ELF-1 (cell line): ENCODE measurements around the gene AACS.

Experiments used
- DNase-seq: peaks from one replicate; pipeline ENCODE4 v3.0.0-alpha.2; 2016; ENCODE audit warnings: low read depth, low spot score

Gene AACS

DNA sequence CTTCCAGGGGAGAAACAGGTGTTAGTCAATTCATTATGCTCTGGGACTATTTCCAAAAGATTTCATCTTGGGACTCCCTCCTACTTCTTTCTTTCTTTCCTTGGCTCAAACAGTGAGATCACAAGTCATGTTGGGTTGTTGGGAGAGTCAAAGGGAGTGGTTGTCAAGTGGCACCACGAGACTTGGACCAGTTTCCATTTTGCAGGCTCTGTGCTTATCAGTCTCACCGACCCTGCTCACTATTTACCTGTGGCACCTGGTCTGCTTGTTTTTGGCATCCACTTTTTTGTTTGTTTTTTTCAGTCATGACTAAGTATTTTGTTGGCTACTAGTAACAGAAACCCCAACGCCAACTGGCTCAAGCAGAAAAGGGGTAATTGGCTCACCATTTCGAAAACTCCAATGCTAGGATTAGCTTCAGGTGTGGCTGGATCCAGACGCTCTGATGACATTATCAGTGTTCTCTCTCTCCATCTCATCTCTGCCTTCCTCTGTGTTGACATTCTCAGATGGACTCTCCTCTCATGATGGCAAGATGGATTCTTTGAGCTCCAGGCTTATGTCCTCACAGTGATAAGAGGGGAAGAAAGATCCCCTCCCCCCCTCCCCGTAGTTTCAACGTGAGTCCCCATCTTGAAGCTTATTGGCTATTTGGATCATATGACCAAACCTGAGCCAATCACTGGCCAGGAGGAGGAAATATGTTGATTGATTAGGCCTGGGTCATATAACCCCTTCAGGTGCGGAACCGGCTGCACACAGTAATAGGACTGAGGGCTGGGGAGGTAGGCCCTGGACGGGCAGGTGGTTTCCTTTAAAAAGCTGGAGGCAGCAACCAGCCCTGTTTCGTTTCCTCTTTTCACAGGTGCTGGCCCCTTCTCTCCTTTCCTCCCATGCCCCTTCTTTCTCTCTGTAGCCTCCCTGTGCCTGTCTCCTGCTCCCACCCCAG lies 84.2 kb downstream of the AACS start:
- DNase-seq = no peak

- peak; percentile 63 for DNase-seq
Measured at GRCh38 chr12:125151284-125151683, 86.0 kb downstream of the AACS start.

DNA sequence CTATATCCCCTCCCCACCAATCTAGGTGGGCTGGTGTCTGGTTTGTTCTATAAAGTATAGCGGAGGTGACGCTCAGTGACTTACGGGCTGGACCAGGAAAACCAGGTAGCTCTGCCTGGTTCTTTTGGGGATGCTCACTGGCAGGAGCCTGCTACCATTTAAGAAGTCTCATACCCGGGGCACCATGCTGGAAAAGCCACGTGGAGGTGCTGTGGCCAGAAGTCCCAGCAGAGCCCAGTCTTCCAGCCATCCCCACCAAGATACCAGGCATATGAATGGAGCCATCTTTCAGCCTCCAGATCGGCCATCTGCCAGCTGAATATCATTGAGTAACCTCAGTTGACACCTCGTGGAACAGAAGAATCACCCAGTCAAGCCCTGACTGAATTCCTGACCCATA lies 87.2 kb downstream of the AACS start:
- no peak for DNase-seq

- no peak for DNase-seq
Measured at GRCh38 chr12:125155366-125155765, 90.1 kb downstream of the AACS start.

DNA sequence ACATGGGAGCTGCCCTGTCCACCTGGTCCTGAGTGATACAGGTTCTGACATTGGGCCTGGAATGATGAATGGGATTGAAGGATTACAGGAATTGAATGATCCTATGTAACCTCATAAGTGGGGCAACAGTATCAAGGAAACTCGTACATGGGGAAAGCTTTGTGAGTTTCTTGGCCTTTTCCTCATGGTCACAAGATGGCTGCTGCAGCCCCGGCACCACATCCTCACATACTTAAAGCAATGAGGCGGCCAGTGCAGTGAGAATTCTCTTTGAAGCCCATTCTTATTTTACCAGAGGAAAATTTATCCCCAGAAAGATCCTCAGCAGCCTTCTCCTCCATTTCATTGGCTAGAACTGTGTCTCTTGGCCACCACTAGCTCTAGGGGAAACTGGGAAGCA lies 91.9 kb downstream of the AACS start:
- DNase-seq = no peak

GRCh38 chr12:125159702-125160101 lies 94.5 kb downstream of the AACS start:
- DNase-seq = peak; percentile 51

DNA sequence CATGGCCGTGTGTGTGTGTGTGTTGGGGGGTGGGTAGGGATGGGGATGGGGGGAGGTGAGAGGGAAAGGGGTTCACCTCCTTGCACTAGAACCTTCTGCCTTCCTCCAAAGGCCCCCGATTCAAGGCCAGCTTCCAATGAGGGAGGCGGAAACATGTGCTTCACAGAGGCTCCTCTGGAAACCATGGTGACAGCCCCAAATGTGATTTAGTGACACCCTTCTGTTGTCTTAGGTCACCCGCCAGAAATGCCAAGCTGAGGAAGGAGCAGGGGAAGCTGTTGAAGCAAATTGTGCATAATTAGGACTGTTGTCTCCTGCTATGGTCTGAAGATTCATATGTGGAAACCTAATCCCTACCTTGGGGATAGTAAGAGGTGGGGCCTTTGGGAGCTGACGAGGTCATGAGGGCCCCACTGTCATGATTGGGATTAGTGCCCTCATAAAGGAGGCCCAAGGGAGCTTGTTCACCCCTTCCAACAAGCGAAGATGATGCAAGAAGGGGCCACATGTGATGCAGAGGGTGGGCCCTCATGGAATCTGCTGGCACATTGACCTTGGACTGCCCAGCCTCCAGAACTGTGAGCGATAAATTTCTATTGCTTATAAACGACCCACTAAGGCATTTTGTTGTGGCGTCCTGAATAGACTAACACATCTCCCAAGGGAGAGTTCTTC lies 95.2 kb downstream of the AACS start:
- no peak for DNase-seq

- DNase-seq = no peak
Measured at GRCh38 chr12:125161712-125162022, 96.4 kb downstream of the AACS start.

- DNase-seq = no peak
Measured at GRCh38 chr12:125162489-125163028, 97.3 kb downstream of the AACS start.

DNA sequence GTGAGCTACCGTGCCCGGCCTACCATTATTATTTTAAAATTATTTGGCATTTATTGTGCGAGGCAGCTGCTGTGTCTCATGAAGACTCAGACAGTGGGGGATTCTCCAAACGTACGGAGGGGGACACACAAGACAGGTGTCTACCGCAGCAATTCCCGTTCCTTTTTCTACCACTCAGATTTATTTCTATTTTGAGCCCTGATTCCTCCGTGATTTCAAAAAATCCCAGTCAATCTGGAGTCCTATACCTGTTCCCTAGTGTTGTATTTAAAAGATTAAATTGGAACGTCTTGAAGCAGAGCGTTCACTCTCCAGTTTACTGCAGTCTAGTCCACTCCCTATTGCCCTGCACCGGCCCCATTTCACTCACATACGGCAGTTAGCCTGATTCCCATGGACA lies 97.9 kb downstream of the AACS start:
- no peak for DNase-seq

DNA sequence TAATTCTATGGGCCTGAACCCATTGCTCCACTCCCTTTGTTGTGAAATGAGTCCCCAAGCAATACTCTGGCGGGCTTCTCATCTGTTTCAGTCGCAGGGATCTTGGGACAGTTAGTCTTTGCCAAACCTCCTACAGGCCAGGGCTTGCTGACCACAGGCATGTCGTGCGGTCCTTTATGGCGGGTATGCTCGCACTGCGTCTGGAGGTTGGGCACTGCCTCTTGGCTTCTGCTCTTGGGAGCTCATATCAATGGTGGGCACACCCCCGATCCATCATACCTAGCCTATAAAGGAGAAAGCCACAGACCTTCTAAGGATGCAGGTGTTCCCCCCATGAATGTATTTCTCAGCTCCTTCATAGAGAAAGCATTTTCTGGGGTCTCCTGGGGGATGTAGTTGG lies 99.3 kb downstream of the AACS start:
- no peak for DNase-seq

DNA sequence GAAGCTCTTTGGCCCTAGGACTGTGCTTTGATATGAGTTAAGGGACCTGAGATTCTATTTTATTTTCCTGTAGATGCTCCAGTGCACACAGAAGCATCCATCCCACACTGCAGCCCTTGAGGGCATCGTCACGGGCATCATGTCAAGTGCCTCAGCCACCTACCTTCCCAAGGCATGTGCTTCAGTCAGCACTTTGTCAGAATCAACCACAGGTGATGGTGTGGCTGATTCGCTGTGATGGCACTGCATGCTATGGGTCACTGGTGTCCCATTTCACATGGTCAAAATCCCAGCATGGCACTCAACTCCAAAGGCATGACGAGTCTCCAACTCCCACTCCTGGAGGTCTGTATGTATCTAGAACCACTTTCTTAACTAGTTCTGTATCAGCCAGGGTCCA lies 100.8 kb downstream of the AACS start:
- DNase-seq = no peak

DNA sequence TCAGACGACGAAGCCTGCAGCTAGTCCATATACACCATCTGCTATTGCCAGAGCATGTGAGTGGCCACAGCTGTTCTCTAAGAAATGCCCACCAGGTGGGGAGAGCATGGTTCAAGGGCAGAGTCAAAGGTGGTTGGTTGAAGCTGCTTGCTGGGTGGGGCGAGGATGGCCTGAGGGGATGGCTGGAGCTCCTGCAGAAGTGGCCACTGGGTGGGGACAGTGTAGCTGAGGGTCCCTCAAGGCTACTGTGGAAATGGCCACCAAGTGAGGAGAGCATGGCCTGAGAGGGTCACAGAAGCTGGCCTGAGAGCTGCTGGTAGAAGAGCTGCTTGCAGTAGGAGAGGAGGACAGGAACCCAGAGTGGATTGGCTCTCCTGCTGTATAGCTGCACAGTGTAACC lies 102.4 kb downstream of the AACS start:
- DNase-seq = no peak

GRCh38 chr12:125169451-125169850 lies 104.2 kb downstream of the AACS start:
- DNase-seq = no peak

DNA sequence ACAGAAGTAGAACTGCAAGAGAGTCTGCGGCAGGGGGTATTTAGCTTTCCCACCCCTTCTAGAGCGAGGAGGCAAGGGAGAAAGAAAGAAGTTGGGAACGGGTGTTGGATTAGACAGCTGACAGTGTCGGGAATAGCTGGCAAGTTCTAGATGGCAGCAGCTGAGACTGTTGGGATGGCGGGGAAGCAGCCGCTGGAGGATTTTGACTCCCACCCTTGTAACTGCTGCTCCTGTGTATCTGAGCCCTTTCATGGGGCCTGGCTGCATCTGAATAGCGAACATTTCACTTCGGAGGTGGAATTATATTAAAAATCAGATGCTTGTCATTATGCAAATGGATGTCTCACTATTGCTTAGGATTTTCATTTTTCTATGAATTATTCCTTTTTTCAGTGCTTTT lies 104.6 kb downstream of the AACS start:
- no peak for DNase-seq

DNA sequence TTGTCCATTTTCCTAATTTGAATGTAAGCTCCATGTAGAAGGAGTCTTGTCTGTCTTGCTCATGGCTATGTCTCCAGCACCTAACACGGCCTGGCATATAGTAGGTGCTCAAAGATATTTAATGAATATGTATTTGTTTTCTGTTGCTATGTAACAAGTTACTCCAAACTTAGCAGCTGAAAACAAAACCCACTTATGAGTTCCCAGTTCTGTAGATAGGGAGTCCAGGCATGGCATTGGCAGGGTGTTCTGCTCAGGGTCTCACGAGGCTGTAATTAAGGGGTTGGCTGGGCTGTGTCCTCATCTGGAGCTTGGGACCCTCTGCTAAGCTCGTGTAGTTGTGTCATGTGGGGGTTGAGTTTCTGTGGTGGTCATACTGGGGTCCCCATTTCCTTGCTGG lies 106.0 kb downstream of the AACS start:
- no peak for DNase-seq

GRCh38 chr12:125172231-125172850 lies 107.1 kb downstream of the AACS start:
- no peak for DNase-seq

- DNase-seq = no peak
Measured at GRCh38 chr12:125175576-125175975, 110.3 kb downstream of the AACS start.

GRCh38 chr12:125178222-125178621 lies 113.0 kb downstream of the AACS start:
- no peak for DNase-seq

GRCh38 chr12:125180144-125180543 lies 114.9 kb downstream of the AACS start:
- no peak for DNase-seq

GRCh38 chr12:125181107-125181506 lies 115.9 kb downstream of the AACS start:
- no peak for DNase-seq
